Activated B cell treated with CpG ODN at 0.5 μM for 24 hours (primary cell): Measurements from ENCODE around the gene UNC13B. TPM values are rescaled to one million over a fixed set of nuclear protein-coding genes. Genes with fewer than 3 reads are reported as not detected.

Source experiments
- ATAC-seq: fragments of 200-7000 bp; cut with Tn5 transposase; one replicate; pipeline ENCODE4 v1.10.0; 2021; ENCODE audit warnings: low read depth, mild to moderate bottlenecking, moderate library complexity
- CTCF ChIA-PET: fragments of 350-600 bp; sonication (Branson Sonifier 250); formaldehyde crosslinking; loops from one replicate; lab custom pipeline; 2021; ENCODE audit warnings: antibody characterized with exemption; lab: Charles Lee
- POLR2A ChIA-PET: fragments of 350-600 bp; sonication (Branson Sonifier 250); formaldehyde crosslinking; loops from one replicate; lab custom pipeline; 2021; ENCODE audit warnings: antibody characterized with exemption; lab: Charles Lee
- DNase-seq: peaks from one replicate; pipeline ENCODE4 v3.0.0; 2022
- H3K27ac Mint-ChIP-seq: one replicate; pipeline ENCODE4 v1.8.0; 2020; ENCODE audit warnings: mixed read lengths
- H3K27me3 Mint-ChIP-seq: one replicate; pipeline ENCODE4 v1.8.0; 2021; ENCODE audit warnings: mixed read lengths
- H3K36me3 Mint-ChIP-seq: one replicate; pipeline ENCODE4 v1.8.0; 2021; ENCODE audit warnings: low read depth, mixed read lengths
- H3K4me1 Mint-ChIP-seq: one replicate; pipeline ENCODE4 v1.8.0; 2021; ENCODE audit warnings: mixed read lengths
- H3K4me3 Mint-ChIP-seq: one replicate; pipeline ENCODE4 v1.8.0; 2020; ENCODE audit warnings: mild to moderate bottlenecking, mixed read lengths
- H3K9me3 Mint-ChIP-seq: one replicate; pipeline ENCODE4 v1.8.0; 2020; ENCODE audit warnings: mixed read lengths
- CTCF ChIP-seq: fragments of 200-600 bp; IDR thresholded peaks from one replicate; pipeline ENCODE4 v1.8.0; 2022; ENCODE audit warnings: antibody characterized with exemption, mild to moderate bottlenecking
- intact Hi-C: fragments of 100-400 bp; cut with micrococcal nuclease; formaldehyde crosslinking; loops from one replicate; pipeline ENCODE4 v1.15.1; 2024
- total RNA-seq: library from RNA; stranded (reverse); gene quantifications from 2 replicates; pipeline ENCODE4 v1.2.3, GENCODE V29; 2022

UNC13B gene
- total RNA-seq, 1 donor from 2014 or later: 0.53 TPM

- intact Hi-C loops: no loop called here
- H3K27me3 Mint-ChIP-seq: peaks cover 12% of the 10 kb centered on the region
- no peak for DNase-seq
- CTCF ChIA-PET: no interaction called here
- POLR2A ChIA-PET: no interaction called here
- no peak for ATAC-seq
- H3K4me3 Mint-ChIP-seq: no peak overlapping the region
- H3K27ac Mint-ChIP-seq: no peak overlapping the region
- H3K9me3 Mint-ChIP-seq: no peaks in the 10 kb centered on the region
- H3K36me3 Mint-ChIP-seq: no peaks in the 10 kb centered on the region
- TF ChIP-seq CTCF: no peak
- peaks cover 8% of the 10 kb centered on the region for H3K4me1 Mint-ChIP-seq
These were observed 118.6 kb downstream of the UNC13B start for GRCh38 chr9:35280399-35280798.

- Mint-ChIP-seq H3K27ac (no peak overlapping the region), H3K27me3 (peaks cover 17% of the 10 kb centered on the region), H3K9me3 (peaks cover 3% of the 10 kb centered on the region), H3K4me1 (no peaks in the 10 kb centered on the region), H3K4me3 (no peak overlapping the region), H3K36me3 (no peaks in the 10 kb centered on the region)
- POLR2A ChIA-PET: no interaction called here
- DNase-seq (no peak), ATAC-seq (no peak)
- CTCF ChIA-PET: no interaction called here
- intact Hi-C loops: no loop called here
- TF ChIP-seq CTCF: no peak
These were observed 123.9 kb downstream of the UNC13B start for GRCh38 chr9:35285731-35286130.

- Mint-ChIP-seq H3K9me3 (peaks cover 3% of the 10 kb centered on the region), H3K27ac (no peak overlapping the region), H3K4me3 (no peak overlapping the region), H3K27me3 (peaks cover 21% of the 10 kb centered on the region), H3K4me1 (no peaks in the 10 kb centered on the region), H3K36me3 (no peaks in the 10 kb centered on the region)
- ATAC-seq (no peak), DNase-seq (no peak)
- ChIA-PET CTCF (no interaction called here), POLR2A (no interaction called here)
- intact Hi-C loops: no loop called here
- TF ChIP-seq CTCF: no peak
These were observed 124.6 kb downstream of the UNC13B start for GRCh38 chr9:35286381-35286780.

GRCh38 chr9:35287987-35288632 lies 126.3 kb downstream of the UNC13B start:
- ChIA-PET CTCF (no interaction called here), POLR2A (no interaction called here)
- Mint-ChIP-seq H3K4me3 (no peak overlapping the region), H3K27ac (no peak overlapping the region), H3K27me3 (peaks cover 16% of the 10 kb centered on the region), H3K9me3 (peaks cover 3% of the 10 kb centered on the region), H3K4me1 (no peaks in the 10 kb centered on the region), H3K36me3 (no peaks in the 10 kb centered on the region)
- intact Hi-C loops: no loop called here
- DNase-seq (no peak), ATAC-seq (no peak)
- no peak for TF ChIP-seq CTCF

- peaks cover 13% of the 10 kb centered on the region for H3K27me3 Mint-ChIP-seq
- H3K27ac Mint-ChIP-seq: no peak overlapping the region
- peaks cover 3% of the 10 kb centered on the region for H3K9me3 Mint-ChIP-seq
- intact Hi-C loops: no loop called here
- no peak for TF ChIP-seq CTCF
- DNase-seq: no peak
- H3K36me3 Mint-ChIP-seq: no peaks in the 10 kb centered on the region
- H3K4me3 Mint-ChIP-seq: no peak overlapping the region
- ChIA-PET CTCF (no interaction called here), POLR2A (no interaction called here)
- no peak for ATAC-seq
- no peaks in the 10 kb centered on the region for H3K4me1 Mint-ChIP-seq
These were observed 127.0 kb downstream of the UNC13B start for GRCh38 chr9:35288778-35289177.
